GM12878 (cell line): ENCODE measurements around the gene LIPM. TPM values are rescaled to one million over a fixed set of nuclear protein-coding genes. Genes with fewer than 3 reads are reported as not detected.

Experiments used
- ATAC-seq: fragments of 200-7000 bp; cut with Tn5 transposase; 3 replicates; pipeline ENCODE4 v1.9.1; 2020; ENCODE audit warnings: mild to moderate bottlenecking, moderate library complexity
- BruUV-seq: library from RNA; stranded (reverse); fragments of 400-500 nt; replicated peaks from 2 replicates; lab custom pipeline; 2021; lab: Mats Ljungman, UMichigan
- CTCF ChIA-PET: fragments of 300-600 bp; sonication (Branson Sonifier 250); formaldehyde crosslinking; extraction: SDS; loops from one replicate; lab custom pipeline; 2021; ENCODE audit warnings: inconsistent platforms; lab: Yijun Ruan, JAX
- POLR2A ChIA-PET: fragments of 350-600 bp; formaldehyde crosslinking; extraction: SDS; loops from one replicate; lab custom pipeline; 2021; ENCODE audit warnings: inconsistent platforms; lab: Charles Lee
- RAD21 ChIA-PET: fragments of 300-600 bp; sonication (Branson Sonifier 250); formaldehyde crosslinking; loops from one replicate; lab custom pipeline; 2023; ENCODE audit warnings: antibody characterized with exemption; ENCODE audit not compliant: unreplicated experiment; lab: Charles Lee
- SMC1A ChIA-PET: fragments of 300-600 bp; sonication (Branson Sonifier 250); formaldehyde crosslinking; loops from one replicate; lab custom pipeline; 2023; ENCODE audit not compliant: unreplicated experiment, uncharacterized antibody; lab: Charles Lee
- DNase-seq: peaks from one replicate; pipeline ENCODE4 v3.0.0-alpha.2; 2011; ENCODE audit warnings: low read depth, low spot score
- FAIRE-seq: peaks from 3 replicates; lab custom pipeline; 2011; peaks lifted over from hg19 to GRCh38; lab: Jason Lieb, UNC
- H2AFZ ChIP-seq: 2 replicates; pipeline ENCODE4 v1.6.0; 2011; ENCODE audit warnings: low read depth, low read length, control low read depth; ENCODE audit not compliant: control insufficient read depth
- H3K27ac ChIP-seq: 2 replicates; pipeline ENCODE4 v1.5.1; 2011; ENCODE audit warnings: control low read depth; ENCODE audit not compliant: control insufficient read depth, insufficient read depth
- H3K27me3 ChIP-seq, 2 experiments: replicated peaks in 1 of 2; 2 replicates each; pipeline versions ENCODE4 v1.6.0 to v1.6.1; 2011; ENCODE audit warnings: low read length in 1 of 2; ENCODE audit not compliant: control insufficient read depth in 2 of 2, insufficient read depth in 2 of 2
- H3K36me3 ChIP-seq, 2 experiments: 2 replicates each; pipeline ENCODE4 v1.5.1; 2011; ENCODE audit warnings: low read length in 1 of 2; ENCODE audit not compliant: control insufficient read depth in 2 of 2, insufficient read depth in 2 of 2
- H3K4me1 ChIP-seq: 2 replicates; pipeline ENCODE4 v1.6.1; 2011; ENCODE audit warnings: mild to moderate bottlenecking, low read length, moderate library complexity, mixed read lengths; ENCODE audit not compliant: control insufficient read depth, insufficient read depth
- H3K4me2 ChIP-seq: 2 replicates; pipeline ENCODE4 v1.6.0; 2011; ENCODE audit warnings: control low read depth; ENCODE audit not compliant: control insufficient read depth, insufficient read depth
- H3K4me3 ChIP-seq: fragments of 200-600 bp; sonication (generic); 2 replicates; pipeline ENCODE4 v1.5.1; 2016
- H3K79me2 ChIP-seq: 2 replicates; pipeline ENCODE4 v1.6.0; 2011; ENCODE audit warnings: low read length; ENCODE audit not compliant: control insufficient read depth, insufficient read depth
- H3K9ac ChIP-seq: 2 replicates; pipeline ENCODE4 v1.8.0; 2011; ENCODE audit warnings: low read length, control low read depth, mixed read lengths; ENCODE audit not compliant: control insufficient read depth, insufficient read depth
- H3K9me3 ChIP-seq: replicated peaks from 3 replicates; pipeline ENCODE4 v1.5.1; 2011; ENCODE audit warnings: mild to moderate bottlenecking, low read length; ENCODE audit not compliant: control insufficient read depth, insufficient read depth
- H4K20me1 ChIP-seq: 2 replicates; pipeline ENCODE4 v1.6.0; 2011; ENCODE audit not compliant: control insufficient read depth, insufficient read depth
- ATF3 ChIP-seq: IDR thresholded peaks from 2 replicates; pipeline ENCODE4 v1.6.1; 2011; ENCODE audit warnings: low read depth, mild to moderate bottlenecking, low read length, moderate library complexity, borderline replicate concordance; ENCODE audit errors: extremely low read depth
- BHLHE40 ChIP-seq, 2 experiments: fragments of 450-650 bp in 1 of 2; IDR thresholded peaks; 2 replicates each; pipeline ENCODE4 v1.6.1; 2011 to 2017; ENCODE audit warnings: low read depth in 2 of 2, borderline replicate concordance in 1 of 2, improper control_type of control experiment in 1 of 2, low read length in 1 of 2, mild to moderate bottlenecking in 1 of 2
- CEBPZ ChIP-seq: fragments of 150-350 bp; IDR thresholded peaks from 2 replicates; pipeline ENCODE4 v1.6.1; 2016; ENCODE audit warnings: low read depth, low read length
- EED ChIP-seq: sonication (generic); IDR thresholded peaks from 2 replicates; pipeline ENCODE4 v1.6.1; 2016; ENCODE audit warnings: antibody characterized with exemption, low read depth
- IRF3 ChIP-seq: fragments of 450-650 bp; IDR thresholded peaks from 2 replicates; pipeline ENCODE4 v1.6.1; 2014; ENCODE audit warnings: mild to moderate bottlenecking
- MEF2A ChIP-seq: IDR thresholded peaks from 2 replicates; pipeline ENCODE4 v1.6.1; 2011; ENCODE audit warnings: low read depth, mild to moderate bottlenecking, low read length, moderate library complexity; ENCODE audit not compliant: insufficient read depth
- MEF2B ChIP-seq: fragments of 450-650 bp; IDR thresholded peaks from 2 replicates; pipeline ENCODE4 v1.6.1; 2018; ENCODE audit warnings: mild to moderate bottlenecking, moderate library complexity; ENCODE audit not compliant: partially characterized antibody, poor library complexity, severe bottlenecking
- MLLT1 ChIP-seq: fragments of 450-650 bp; IDR thresholded peaks from 2 replicates; pipeline ENCODE4 v1.6.1; 2016; ENCODE audit warnings: mild to moderate bottlenecking
- MTA3 ChIP-seq: IDR thresholded peaks from 2 replicates; pipeline ENCODE4 v1.6.1; 2012; ENCODE audit warnings: low read length, inconsistent platforms, borderline replicate concordance
- TCF12 ChIP-seq: IDR thresholded peaks from 2 replicates; pipeline ENCODE4 v1.6.1; 2011; ENCODE audit warnings: low read depth, mild to moderate bottlenecking, low read length
- TCF3 ChIP-seq: IDR thresholded peaks from 2 replicates; pipeline ENCODE4 v1.6.1; 2012; ENCODE audit warnings: low read depth, mild to moderate bottlenecking, low read length, borderline replicate concordance; ENCODE audit not compliant: insufficient read depth
- ZNF592 ChIP-seq: fragments of 450-650 bp; IDR thresholded peaks from 2 replicates; pipeline ENCODE4 v1.6.1; 2017; ENCODE audit warnings: mild to moderate bottlenecking, moderate library complexity
- WGBS: methylation state at CpG from one replicate; pipeline ENCODE4 v1.1.6; 2016; ENCODE audit warnings: low lambda C conversion rate; ENCODE audit not compliant: insufficient replicate concordance, insufficient coverage; ENCODE audit errors: missing lambda C conversion rate; 5-methylcytosine and 5-hydroxymethylcytosine counted together
- in situ Hi-C: fragments of 300-500 bp; cut with MboI; formaldehyde crosslinking; loops from 9 replicates; pipeline ENCODE4 v1.14.3; 2018; ENCODE audit warnings: mixed read lengths
- intact Hi-C: fragments of 100-400 bp; cut with micrococcal nuclease; formaldehyde crosslinking; loops from one replicate; pipeline ENCODE4 v1.14.2; 2022; ENCODE audit not compliant: unreplicated experiment
- polyA plus RNA-seq, 11 experiments: library from polyadenylated mRNA; depleted of rRNA in 4 of 11; unstranded in 6 of 11; stranded (reverse) in 5 of 11; fragments of >200 nt; fragmentation: Nextera tagmentation in 4 of 11; fragmentation: Illumina TruSeq in 1 of 11; extraction: Ambion mirVana in 4 of 11; extraction: Trizol in 1 of 11; gene quantifications; 1 replicate in 1 of 11; 2 replicates in 10 of 11; pipeline versions ENCODE4 v1.2.1 to v1.2.3, GENCODE V29; 2011 to 2016; ENCODE audit warnings: inconsistent platforms in 2 of 11, missing spikeins in 2 of 11, low read depth in 1 of 11
- total RNA-seq, 4 experiments: library from RNA; depleted of rRNA in 3 of 4; stranded (reverse); fragments of >200 nt in 3 of 4; fragmentation: Illumina TruSeq in 1 of 4; extraction: Trizol in 1 of 4; gene quantifications; 2 replicates each; pipeline versions ENCODE4 v1.2.1 to v1.2.3, GENCODE V29; 2013 to 2021

Gene LIPM
- total and polyA plus RNA-seq, 10 of the 15 experiments (the other 5 are each of a cell fraction or from before 2014, with no cell fraction given) = not detected

GRCh38 chr10:88787463-88787862, 15.1 kb upstream of the LIPM start:
- ChIA-PET CTCF (interaction anchor here (1.0 to 1.5 kb wide), 3 partner anchors 11 to 59 kb away, joined by 4 to 8 read pairs (median 5); no protein-coding TSS in a partner anchor), SMC1A (no interaction called here), POLR2A (no interaction called here), RAD21 (no interaction called here)
- Histone ChIP-seq H2AFZ (no peak overlapping the region), H3K4me1 (peaks cover under 1% of the 10 kb centered on the region; the same call in 1 of the 2 replicates), H4K20me1 (no peaks in the 10 kb centered on the region), H3K4me2 (no peak overlapping the region), H3K9ac (no peak overlapping the region), H3K4me3 (no peak overlapping the region), H3K9me3 (no peaks in the 10 kb centered on the region; the same call in 2 of the 3 replicates), H3K79me2 (no peaks in the 10 kb centered on the region), H3K27me3 (no peaks in the 10 kb centered on the region), H3K36me3 (no peaks in the 10 kb centered on the region), H3K27ac (no peak overlapping the region)
- BruUV-seq = no TSS peak
- FAIRE-seq (no peak), DNase-seq (no peak), ATAC-seq (no peak)
- in situ Hi-C loops = no loop called here
- 48% methylated on average over 5 of the region's 5 CpGs for WGBS
- TF ChIP-seq TCF12 = no peak
- no peak for TF ChIP-seq IRF3
- no peak for TF ChIP-seq MTA3
- TF ChIP-seq ZNF592 = no peak
- TF ChIP-seq BHLHE40 (IDR thresholded peaks at IDR 0.05; ENCODE audit: borderline replicate concordance in 1 of 2, low read depth in 2 of 2, low read length in 1 of 2) = no peak
- TF ChIP-seq MLLT1 = no peak
- no peak for TF ChIP-seq CEBPZ
- no peak for TF ChIP-seq MEF2A
- TF ChIP-seq ATF3 = no peak
- no peak for TF ChIP-seq TCF3
- TF ChIP-seq MEF2B = no peak
- TF ChIP-seq EED = no peak
- intact Hi-C loops = no loop called here
